DOHH2 (cell line): ENCODE measurements around the gene FBRSL1.

Source experiments
- H3F3A ChIP-seq: fragments of 200-600 bp; sonication (generic), shearing (Covaris generic); 2 replicates; pipeline ENCODE4 v1.6.0; 2016; ENCODE audit warnings: antibody characterized with exemption, mild to moderate bottlenecking; ENCODE audit not compliant: control insufficient read depth, insufficient read depth
- H3K27ac ChIP-seq: fragments of 200-600 bp; sonication (generic); 2 replicates; pipeline ENCODE4 v1.5.1; 2014; ENCODE audit warnings: low read depth, mild to moderate bottlenecking, low read length, moderate library complexity
- H3K27me3 ChIP-seq: fragments of 200-600 bp; sonication (generic); 2 replicates; pipeline ENCODE4 v1.6.1; 2014; ENCODE audit warnings: mild to moderate bottlenecking, low read length, mixed read lengths; ENCODE audit not compliant: control insufficient read depth
- H3K36me3 ChIP-seq: fragments of 200-600 bp; sonication (generic); 2 replicates; pipeline ENCODE4 v1.6.1; 2014; ENCODE audit warnings: mild to moderate bottlenecking, low read length, moderate library complexity, mixed read lengths; ENCODE audit not compliant: control insufficient read depth
- H3K4me1 ChIP-seq: fragments of 200-600 bp; sonication (generic); 2 replicates; pipeline ENCODE4 v1.6.1; 2014; ENCODE audit warnings: mild to moderate bottlenecking, low read length, mixed read lengths; ENCODE audit not compliant: control insufficient read depth
- H3K4me2 ChIP-seq: fragments of 200-600 bp; sonication (generic); 2 replicates; pipeline ENCODE4 v1.6.0; 2014; ENCODE audit warnings: mild to moderate bottlenecking, low read length, moderate library complexity
- H3K4me3 ChIP-seq: fragments of 200-600 bp; sonication (generic); 2 replicates; pipeline ENCODE4 v1.5.1; 2014; ENCODE audit warnings: mild to moderate bottlenecking, low read length, mixed read lengths
- H3K79me2 ChIP-seq: fragments of 200-600 bp; sonication (generic); 2 replicates; pipeline ENCODE4 v1.6.1; 2014; ENCODE audit warnings: mild to moderate bottlenecking, low read length, mixed read lengths; ENCODE audit not compliant: control insufficient read depth
- H3K9me2 ChIP-seq: fragments of 200-600 bp; sonication (generic); replicated peaks from 2 replicates; pipeline ENCODE4 v1.6.1; 2014; ENCODE audit warnings: mild to moderate bottlenecking, low read length, mixed read lengths; ENCODE audit not compliant: control insufficient read depth
- H3K9me3 ChIP-seq: fragments of 200-600 bp; sonication (generic); 2 replicates; pipeline ENCODE4 v1.6.1; 2014; ENCODE audit warnings: antibody characterized with exemption, low read length, mixed read lengths; ENCODE audit not compliant: control insufficient read depth, insufficient read depth
- H4K20me1 ChIP-seq: fragments of 200-600 bp; sonication (generic); 2 replicates; pipeline ENCODE4 v1.6.0; 2014; ENCODE audit warnings: low read depth, mild to moderate bottlenecking, antibody characterized with exemption, low read length, moderate library complexity; ENCODE audit not compliant: control insufficient read depth, insufficient read depth
- CTCF ChIP-seq: fragments of 200-600 bp; sonication (generic); IDR thresholded peaks from one replicate; pipeline ENCODE4 v1.5.1; 2014; ENCODE audit warnings: antibody characterized with exemption, mild to moderate bottlenecking, low read depth, low read length; ENCODE audit not compliant: poor library complexity, severe bottlenecking
- EZH2phosphoT487 ChIP-seq: fragments of 200-600 bp; sonication (generic); IDR thresholded peaks from 2 replicates; pipeline ENCODE4 v1.6.1; 2017; ENCODE audit warnings: borderline replicate concordance, mild to moderate bottlenecking, antibody characterized with exemption, low read length, moderate library complexity, mixed read lengths

The FBRSL1 gene

GRCh38 chr12:132446633-132447326 lies 43.2 kb upstream of the FBRSL1 start:
- Histone ChIP-seq H3K27ac (no peak overlapping the region), H3K27me3 (peaks cover 1% of the 10 kb centered on the region; the same call in 1 of the 2 replicates), H3K9me2 (no peaks in the 10 kb centered on the region), H3K9me3 (no peaks in the 10 kb centered on the region), H3K79me2 (no peaks in the 10 kb centered on the region), H3K4me1 (peaks cover 61% of the 10 kb centered on the region), H4K20me1 (no peaks in the 10 kb centered on the region), H3K36me3 (no peaks in the 10 kb centered on the region), H3K4me2 (no peak overlapping the region), H3K4me3 (no peak overlapping the region), H3F3A (peaks cover 3% of the 10 kb centered on the region; the same call in 1 of the 2 replicates)
- TF ChIP-seq EZH2phosphoT487 (no peak), CTCF (no peak)

- H3K9me3 ChIP-seq, result no peaks in the 10 kb centered on the region
- H3K79me2 ChIP-seq, result no peaks in the 10 kb centered on the region
- peaks cover 3% of the 10 kb centered on the region; the same call in 1 of the 2 replicates for H3K27me3 ChIP-seq
- TF ChIP-seq CTCF (no peak), EZH2phosphoT487 (no peak)
- no peaks in the 10 kb centered on the region for H3K9me2 ChIP-seq
- H3F3A ChIP-seq, result peaks cover 3% of the 10 kb centered on the region; the same call in 1 of the 2 replicates
- no peak overlapping the region for H3K4me2 ChIP-seq
- peaks cover 61% of the 10 kb centered on the region for H3K4me1 ChIP-seq
- H3K27ac ChIP-seq, result peak overlapping the region; percentile 42; the same call in 1 of the 2 replicates
- H4K20me1 ChIP-seq, result no peaks in the 10 kb centered on the region
- no peak overlapping the region for H3K4me3 ChIP-seq
- no peaks in the 10 kb centered on the region for H3K36me3 ChIP-seq
Observed at GRCh38 chr12:132447327-132447720, 42.6 kb upstream of the FBRSL1 start.

GRCh38 chr12:132447731-132448462 lies 42.1 kb upstream of the FBRSL1 start:
- H3K4me1 ChIP-seq, result peaks cover 61% of the 10 kb centered on the region
- H3K27ac ChIP-seq, result peak overlapping the region; percentile 42
- no peak for TF ChIP-seq CTCF
- TF ChIP-seq EZH2phosphoT487, result no peak
- no peaks in the 10 kb centered on the region for H3K36me3 ChIP-seq
- no peak overlapping the region for H3K4me3 ChIP-seq
- peaks cover 3% of the 10 kb centered on the region; the same call in 1 of the 2 replicates for H3K27me3 ChIP-seq
- H3K9me2 ChIP-seq, result no peaks in the 10 kb centered on the region
- no peaks in the 10 kb centered on the region for H3K9me3 ChIP-seq
- H3F3A ChIP-seq, result peaks cover 3% of the 10 kb centered on the region; the same call in 1 of the 2 replicates
- H3K4me2 ChIP-seq, result peak overlapping the region; percentile 29
- no peaks in the 10 kb centered on the region for H4K20me1 ChIP-seq
- H3K79me2 ChIP-seq, result no peaks in the 10 kb centered on the region
